Erythroblast (primary cell): ENCODE results near the gene ARHGAP4.

ENCODE experiments used
- GATA1 ChIP-seq: IDR thresholded peaks from 2 replicates; pipeline ENCODE4 v1.6.1; 2011; ENCODE audit warnings: low read depth, mild to moderate bottlenecking, control low read depth, low read length, moderate library complexity
- POLR2A ChIP-seq: IDR thresholded peaks from 2 replicates; pipeline ENCODE4 v1.6.1; 2011; ENCODE audit warnings: mild to moderate bottlenecking, low read length

DNA sequence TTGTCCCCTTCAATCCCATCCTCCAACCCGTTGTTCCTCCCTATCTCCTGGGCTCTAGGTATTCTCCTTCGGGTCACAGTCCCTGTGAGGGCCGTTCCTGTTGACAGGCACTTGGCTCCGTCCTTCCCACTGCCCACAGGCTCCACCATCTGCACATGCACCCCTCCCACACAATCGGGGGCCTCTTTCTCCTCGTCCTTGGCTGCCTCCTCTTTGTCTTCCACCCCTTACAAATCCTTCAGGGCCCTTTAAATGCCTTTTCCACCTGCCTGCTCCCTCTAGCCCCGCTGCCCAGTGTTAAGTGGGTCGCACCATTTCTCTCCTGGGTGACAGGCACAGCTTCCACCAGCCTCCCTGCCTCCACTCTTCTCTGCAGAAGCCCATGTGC, 24.3 kb downstream of the ARHGAP4 start:
- TF ChIP-seq POLR2A (no peak), GATA1 (no peak)
